CD4-positive, alpha-beta T cell (primary cell): ENCODE measurements around the gene PITPNC1. TPM values are rescaled to one million over a fixed set of nuclear protein-coding genes. Genes with fewer than 3 reads are reported as not detected.

Source experiments
- ATAC-seq: fragments of 200-7000 bp; cut with Tn5 transposase; one replicate; pipeline ENCODE4 v1.10.0; 2022; ENCODE audit warnings: mild to moderate bottlenecking; ENCODE audit not compliant: poor library complexity
- CTCF ChIA-PET: fragments of 350-600 bp; sonication (Branson Sonifier 250); formaldehyde crosslinking; loops from one replicate; lab custom pipeline; 2021; ENCODE audit warnings: antibody characterized with exemption, inconsistent platforms; lab: Charles Lee
- POLR2A ChIA-PET: fragments of 350-600 bp; sonication (Branson Sonifier 250); formaldehyde crosslinking; loops from one replicate; lab custom pipeline; 2021; ENCODE audit warnings: antibody characterized with exemption, inconsistent platforms; lab: Charles Lee
- DNase-seq, 14 experiments: peaks; one replicate each; pipeline ENCODE4 v3.0.0-alpha.2; 2013 to 2020; ENCODE audit warnings: mixed read lengths in 2 of 14
- H3K27ac ChIP-seq, 2 donors: one replicate each; pipeline versions ENCODE4 v1.5.1 to v1.7.0; 2013; ENCODE audit warnings: low read length in 2 of 2, low read depth in 1 of 2, mild to moderate bottlenecking in 1 of 2
- H3K27me3 ChIP-seq, 2 experiments: 1 replicate in 1 of 2; 2 replicates in 1 of 2; pipeline versions ENCODE4 v1.6.1 to v1.7.0; 2013; ENCODE audit warnings: low read length in 2 of 2, control low read depth in 1 of 2, mild to moderate bottlenecking in 1 of 2, moderate library complexity in 1 of 2; ENCODE audit not compliant: insufficient read depth in 2 of 2, control insufficient read depth in 1 of 2
- H3K36me3 ChIP-seq: one replicate; pipeline ENCODE4 v1.6.1; 2013; ENCODE audit warnings: low read length, control low read depth; ENCODE audit not compliant: insufficient read depth
- H3K4me1 ChIP-seq: one replicate; pipeline ENCODE4 v1.6.1; 2013; ENCODE audit warnings: low read length, control low read depth; ENCODE audit not compliant: insufficient read depth
- H3K4me3 ChIP-seq: one replicate; pipeline ENCODE4 v1.5.1; 2013; ENCODE audit warnings: mild to moderate bottlenecking, low read length, moderate library complexity
- H3K9me3 ChIP-seq, 2 experiments: 1 replicate in 1 of 2; 2 replicates in 1 of 2; pipeline versions ENCODE4 v1.6.1 to v1.7.0; 2013; ENCODE audit warnings: low read length in 2 of 2, mild to moderate bottlenecking in 2 of 2, control low read depth in 1 of 2, moderate library complexity in 1 of 2; ENCODE audit not compliant: control insufficient read depth in 1 of 2, insufficient read depth in 1 of 2
- H3K27ac Mint-ChIP-seq: one replicate; pipeline ENCODE4 v1.8.0; 2020; ENCODE audit warnings: mixed read lengths
- H3K27me3 Mint-ChIP-seq: one replicate; pipeline ENCODE4 v1.8.0; 2021; ENCODE audit warnings: mixed read lengths
- H3K36me3 Mint-ChIP-seq: one replicate; pipeline ENCODE4 v1.8.0; 2021; ENCODE audit warnings: low read depth, mixed read lengths
- H3K4me1 Mint-ChIP-seq: one replicate; pipeline ENCODE4 v1.8.0; 2021; ENCODE audit warnings: low read depth, mixed read lengths
- H3K4me3 Mint-ChIP-seq: one replicate; pipeline ENCODE4 v1.8.0; 2020; ENCODE audit warnings: mild to moderate bottlenecking, mixed read lengths
- H3K9me3 Mint-ChIP-seq: one replicate; pipeline ENCODE4 v1.8.0; 2020; ENCODE audit warnings: mixed read lengths
- intact Hi-C, 2 experiments: fragments of 100-400 bp; cut with DNase I in 1 of 2; cut with micrococcal nuclease in 1 of 2; formaldehyde crosslinking; loops; one replicate each; pipeline versions ENCODE4 v1.15.1 to v1.9.0; 2023 to 2025; cut with DNase I, micrococcal nuclease
- microRNA-seq: library from miRNA; unstranded; fragments of <30 nt; microRNA quantifications from one replicate; pipeline ENCODE4 v1.2.0, GENCODE V29; 2021; ENCODE audit warnings: borderline microRNAs expressed, borderline replicate concordance
- total RNA-seq, 174 experiments: library from RNA in 2 of 174; stranded (reverse) in 2 of 174; gene quantifications; one replicate each; pipeline ENCODE4 v1.2.3 and lab custom pipeline; 2021 to 2026
- TF ChIP-seq, protein P1 (sequence below): fragments of 200-600 bp; IDR thresholded peaks from one replicate; pipeline ENCODE4 v1.8.0; 2022; ENCODE audit warnings: antibody characterized with exemption, mild to moderate bottlenecking

Gene PITPNC1
- total RNA-seq, 2 experiments from 2014 or later: 80.2 to 83.4 TPM

DNA sequence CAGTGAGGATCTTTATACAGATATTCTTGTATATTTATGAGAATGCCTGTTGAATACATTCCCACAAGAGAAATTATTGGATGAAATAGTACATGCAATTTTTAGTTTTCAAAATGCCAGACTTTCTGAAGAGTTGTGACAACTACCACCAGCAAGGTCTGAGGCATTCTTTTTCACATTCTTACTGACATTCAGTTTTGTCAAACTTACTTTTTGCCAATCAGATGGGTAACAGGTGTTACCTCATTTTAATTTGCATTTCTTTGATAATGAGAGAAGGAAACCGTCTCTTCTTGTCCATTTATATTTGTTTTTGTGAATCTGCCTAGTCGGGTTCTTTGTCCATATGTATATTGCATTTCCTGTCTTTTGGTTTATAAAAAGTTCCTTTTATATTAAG, 364.9 kb downstream of the PITPNC1 start:
- ChIA-PET POLR2A (interaction anchor here (0.7 kb wide), 1 partner anchor 368 kb away, joined by 3 read pairs; no protein-coding TSS in a partner anchor), CTCF (no interaction called here)
- no peaks in the 10 kb centered on the region for H3K4me1 Mint-ChIP-seq
- Histone ChIP-seq H3K36me3 (peaks cover 84% of the 10 kb centered on the region), H3K9me3 (no peaks in the 10 kb centered on the region), H3K27me3 (no peaks in the 10 kb centered on the region), H3K4me3 (no peak overlapping the region), H3K27ac (no peak overlapping the region), H3K4me1 (no peaks in the 10 kb centered on the region)
- intact Hi-C loops: no loop called here
- no peaks in the 10 kb centered on the region for H3K27me3 Mint-ChIP-seq
- no peak overlapping the region for H3K4me3 Mint-ChIP-seq
- H3K27ac Mint-ChIP-seq: no peak overlapping the region
- no peak for ATAC-seq
- TF ChIP-seq, protein P1, sequence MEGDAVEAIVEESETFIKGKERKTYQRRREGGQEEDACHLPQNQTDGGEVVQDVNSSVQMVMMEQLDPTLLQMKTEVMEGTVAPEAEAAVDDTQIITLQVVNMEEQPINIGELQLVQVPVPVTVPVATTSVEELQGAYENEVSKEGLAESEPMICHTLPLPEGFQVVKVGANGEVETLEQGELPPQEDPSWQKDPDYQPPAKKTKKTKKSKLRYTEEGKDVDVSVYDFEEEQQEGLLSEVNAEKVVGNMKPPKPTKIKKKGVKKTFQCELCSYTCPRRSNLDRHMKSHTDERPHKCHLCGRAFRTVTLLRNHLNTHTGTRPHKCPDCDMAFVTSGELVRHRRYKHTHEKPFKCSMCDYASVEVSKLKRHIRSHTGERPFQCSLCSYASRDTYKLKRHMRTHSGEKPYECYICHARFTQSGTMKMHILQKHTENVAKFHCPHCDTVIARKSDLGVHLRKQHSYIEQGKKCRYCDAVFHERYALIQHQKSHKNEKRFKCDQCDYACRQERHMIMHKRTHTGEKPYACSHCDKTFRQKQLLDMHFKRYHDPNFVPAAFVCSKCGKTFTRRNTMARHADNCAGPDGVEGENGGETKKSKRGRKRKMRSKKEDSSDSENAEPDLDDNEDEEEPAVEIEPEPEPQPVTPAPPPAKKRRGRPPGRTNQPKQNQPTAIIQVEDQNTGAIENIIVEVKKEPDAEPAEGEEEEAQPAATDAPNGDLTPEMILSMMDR: no peak
- DNase-seq: no peak
- peaks cover 78% of the 10 kb centered on the region for H3K36me3 Mint-ChIP-seq
- no peaks in the 10 kb centered on the region for H3K9me3 Mint-ChIP-seq

Small RNAs within 50 kb of the gene (microRNA-seq; reads per million reads assigned to microRNA genes)
- gene MIR548AA2: not detected
- gene MIR548D2: not detected

Other genes with a start within 250 kb of the PITPNC1 start
- gene HELZ, start 132.1 kb upstream of the PITPNC1 start, total RNA-seq: 100 to 1,000 TPM in 1 of 2 experiments, 10 to 100 TPM in 1; 94.8 to 107 TPM
- 10 to 100 TPM; 49.3 to 52.5 TPM for gene PSMD12, start 10.7 kb upstream of the PITPNC1 start, total RNA-seq